Hematopoietic multipotent progenitor cell treated with erythropoietin and hydrocortisone succinate and interleukin-3 and kit ligand, for 17 days (in vitro differentiated cells): ENCODE results near the gene SAP30L.

Experiments used
- DNase-seq: peaks from one replicate; pipeline ENCODE4 v3.0.0-alpha.2; 2015; ENCODE audit warnings: low spot score

The SAP30L gene

DNA sequence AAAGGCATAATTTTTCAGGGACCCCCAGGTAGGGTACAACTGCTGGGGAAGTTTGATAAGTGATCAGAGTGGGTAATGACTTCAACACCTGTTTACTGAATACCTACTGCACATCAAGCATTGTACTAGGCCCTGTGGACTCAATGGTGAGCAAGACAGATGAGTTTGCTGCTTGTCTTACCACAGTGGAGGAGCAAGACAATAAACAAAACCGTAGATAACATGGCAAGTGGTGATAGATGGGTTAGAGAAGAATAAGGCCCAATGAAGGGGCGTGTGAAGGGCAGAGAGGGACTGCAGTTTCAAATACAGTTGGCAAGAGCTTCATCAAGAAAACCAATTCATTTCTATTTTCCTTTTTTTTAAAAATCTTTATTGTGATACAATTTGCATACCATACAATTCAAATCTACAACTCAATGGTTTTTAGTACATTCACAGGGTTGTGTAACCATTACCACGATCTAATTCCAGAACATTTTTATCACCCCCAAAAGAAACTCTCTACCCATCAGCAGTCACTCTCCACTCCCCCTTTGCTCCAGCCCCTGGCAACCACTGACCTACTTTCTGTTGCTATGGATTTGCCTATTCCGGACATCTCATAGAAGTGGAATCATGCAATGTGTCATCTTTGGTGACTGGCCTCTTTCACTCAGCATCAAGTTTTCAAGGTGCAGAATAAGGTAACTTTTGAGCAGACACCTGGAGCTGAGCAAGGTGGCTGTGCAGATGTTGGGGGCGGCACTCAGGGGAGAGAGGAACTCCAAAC lies 64.2 kb downstream of the SAP30L start:
- no peak for DNase-seq
